GM12878 (cell line): ENCODE results near the gene RAE1. TPM values are rescaled to one million over a fixed set of nuclear protein-coding genes. Genes with fewer than 3 reads are reported as not detected.
A peak's percentile ranks its signal among the peaks of the same experiment; 100 is the strongest.

Source experiments
- ATAC-seq: fragments of 200-7000 bp; cut with Tn5 transposase; 3 replicates; pipeline ENCODE4 v1.9.1; 2020; ENCODE audit warnings: mild to moderate bottlenecking, moderate library complexity
- BruUV-seq: library from RNA; stranded (reverse); fragments of 400-500 nt; replicated peaks from 2 replicates; lab custom pipeline; 2021; lab: Mats Ljungman, UMichigan
- CTCF ChIA-PET: fragments of 300-600 bp; sonication (Branson Sonifier 250); formaldehyde crosslinking; extraction: SDS; loops from one replicate; lab custom pipeline; 2021; ENCODE audit warnings: inconsistent platforms; lab: Yijun Ruan, JAX
- POLR2A ChIA-PET: fragments of 350-600 bp; formaldehyde crosslinking; extraction: SDS; loops from one replicate; lab custom pipeline; 2021; ENCODE audit warnings: inconsistent platforms; lab: Charles Lee
- RAD21 ChIA-PET: fragments of 300-600 bp; sonication (Branson Sonifier 250); formaldehyde crosslinking; loops from one replicate; lab custom pipeline; 2023; ENCODE audit warnings: antibody characterized with exemption; ENCODE audit not compliant: unreplicated experiment; lab: Charles Lee
- SMC1A ChIA-PET: fragments of 300-600 bp; sonication (Branson Sonifier 250); formaldehyde crosslinking; loops from one replicate; lab custom pipeline; 2023; ENCODE audit not compliant: unreplicated experiment, uncharacterized antibody; lab: Charles Lee
- DNase-seq: peaks from one replicate; pipeline ENCODE4 v3.0.0-alpha.2; 2011; ENCODE audit warnings: low read depth, low spot score
- FAIRE-seq: peaks from 3 replicates; lab custom pipeline; 2011; peaks lifted over from hg19 to GRCh38; lab: Jason Lieb, UNC
- H2AFZ ChIP-seq: 2 replicates; pipeline ENCODE4 v1.6.0; 2011; ENCODE audit warnings: low read depth, low read length, control low read depth; ENCODE audit not compliant: control insufficient read depth
- H3K27ac ChIP-seq: 2 replicates; pipeline ENCODE4 v1.5.1; 2011; ENCODE audit warnings: control low read depth; ENCODE audit not compliant: control insufficient read depth, insufficient read depth
- H3K27me3 ChIP-seq, 2 experiments: replicated peaks in 1 of 2; 2 replicates each; pipeline versions ENCODE4 v1.6.0 to v1.6.1; 2011; ENCODE audit warnings: low read length in 1 of 2; ENCODE audit not compliant: control insufficient read depth in 2 of 2, insufficient read depth in 2 of 2
- H3K36me3 ChIP-seq, 2 experiments: 2 replicates each; pipeline ENCODE4 v1.5.1; 2011; ENCODE audit warnings: low read length in 1 of 2; ENCODE audit not compliant: control insufficient read depth in 2 of 2, insufficient read depth in 2 of 2
- H3K4me1 ChIP-seq: 2 replicates; pipeline ENCODE4 v1.6.1; 2011; ENCODE audit warnings: mild to moderate bottlenecking, low read length, moderate library complexity, mixed read lengths; ENCODE audit not compliant: control insufficient read depth, insufficient read depth
- H3K4me2 ChIP-seq: 2 replicates; pipeline ENCODE4 v1.6.0; 2011; ENCODE audit warnings: control low read depth; ENCODE audit not compliant: control insufficient read depth, insufficient read depth
- H3K4me3 ChIP-seq: fragments of 200-600 bp; sonication (generic); 2 replicates; pipeline ENCODE4 v1.5.1; 2016
- H3K79me2 ChIP-seq: 2 replicates; pipeline ENCODE4 v1.6.0; 2011; ENCODE audit warnings: low read length; ENCODE audit not compliant: control insufficient read depth, insufficient read depth
- H3K9ac ChIP-seq: 2 replicates; pipeline ENCODE4 v1.8.0; 2011; ENCODE audit warnings: low read length, control low read depth, mixed read lengths; ENCODE audit not compliant: control insufficient read depth, insufficient read depth
- H3K9me3 ChIP-seq: replicated peaks from 3 replicates; pipeline ENCODE4 v1.5.1; 2011; ENCODE audit warnings: mild to moderate bottlenecking, low read length; ENCODE audit not compliant: control insufficient read depth, insufficient read depth
- H4K20me1 ChIP-seq: 2 replicates; pipeline ENCODE4 v1.6.0; 2011; ENCODE audit not compliant: control insufficient read depth, insufficient read depth
- ATF7 ChIP-seq: fragments of 450-650 bp; IDR thresholded peaks from 2 replicates; pipeline ENCODE4 v1.6.1; 2016; ENCODE audit warnings: low read depth, mild to moderate bottlenecking
- BHLHE40 ChIP-seq, 2 experiments: fragments of 450-650 bp in 1 of 2; IDR thresholded peaks; 2 replicates each; pipeline ENCODE4 v1.6.1; 2011 to 2017; ENCODE audit warnings: low read depth in 2 of 2, borderline replicate concordance in 1 of 2, improper control_type of control experiment in 1 of 2, low read length in 1 of 2, mild to moderate bottlenecking in 1 of 2
- GATAD2B ChIP-seq: fragments of 450-650 bp; conservative IDR thresholded peaks from 2 replicates; pipeline ENCODE4 v1.6.1; 2017; ENCODE audit warnings: low read depth, mild to moderate bottlenecking, moderate library complexity
- HDAC2 ChIP-seq: fragments of 200-600 bp; sonication (generic); IDR thresholded peaks from 2 replicates; pipeline ENCODE4 v1.6.1; 2017
- IKZF1 ChIP-seq: fragments of 450-650 bp; conservative IDR thresholded peaks from 2 replicates; pipeline ENCODE4 v1.6.1; 2017; ENCODE audit warnings: antibody characterized with exemption, mild to moderate bottlenecking
- IKZF2 ChIP-seq, 2 experiments: fragments of 450-650 bp; IDR thresholded peaks; 2 replicates each; pipeline ENCODE4 v1.6.1; 2017; ENCODE audit warnings: mild to moderate bottlenecking in 2 of 2, moderate library complexity in 2 of 2
- KLF5 ChIP-seq: fragments of 450-650 bp; IDR thresholded peaks from 2 replicates; pipeline ENCODE4 v1.6.1; 2014; ENCODE audit warnings: mild to moderate bottlenecking; ENCODE audit not compliant: partially characterized antibody
- POLR2A ChIP-seq: IDR thresholded peaks from 2 replicates; pipeline ENCODE4 v1.6.1; 2011; ENCODE audit warnings: low read depth, mild to moderate bottlenecking, low read length
- SREBF1 ChIP-seq: IDR thresholded peaks from 2 replicates; pipeline ENCODE4 v1.6.1; 2012; ENCODE audit warnings: mild to moderate bottlenecking, low read length
- ZNF217 ChIP-seq: fragments of 450-650 bp; IDR thresholded peaks from 2 replicates; pipeline ENCODE4 v1.6.1; 2017; ENCODE audit warnings: antibody characterized with exemption, mild to moderate bottlenecking
- WGBS: methylation state at CpG from one replicate; pipeline ENCODE4 v1.1.6; 2016; ENCODE audit warnings: low lambda C conversion rate; ENCODE audit not compliant: insufficient replicate concordance, insufficient coverage; ENCODE audit errors: missing lambda C conversion rate; 5-methylcytosine and 5-hydroxymethylcytosine counted together
- in situ Hi-C: fragments of 300-500 bp; cut with MboI; formaldehyde crosslinking; loops from 9 replicates; pipeline ENCODE4 v1.14.3; 2018; ENCODE audit warnings: mixed read lengths
- intact Hi-C: fragments of 100-400 bp; cut with micrococcal nuclease; formaldehyde crosslinking; loops from one replicate; pipeline ENCODE4 v1.14.2; 2022; ENCODE audit not compliant: unreplicated experiment
- polyA plus RNA-seq, 11 experiments: library from polyadenylated mRNA; depleted of rRNA in 4 of 11; unstranded in 6 of 11; stranded (reverse) in 5 of 11; fragments of >200 nt; fragmentation: Nextera tagmentation in 4 of 11; fragmentation: Illumina TruSeq in 1 of 11; extraction: Ambion mirVana in 4 of 11; extraction: Trizol in 1 of 11; gene quantifications; 1 replicate in 1 of 11; 2 replicates in 10 of 11; pipeline versions ENCODE4 v1.2.1 to v1.2.3, GENCODE V29; 2011 to 2016; ENCODE audit warnings: inconsistent platforms in 2 of 11, missing spikeins in 2 of 11, low read depth in 1 of 11
- total RNA-seq, 4 experiments: library from RNA; depleted of rRNA in 3 of 4; stranded (reverse); fragments of >200 nt in 3 of 4; fragmentation: Illumina TruSeq in 1 of 4; extraction: Trizol in 1 of 4; gene quantifications; 2 replicates each; pipeline versions ENCODE4 v1.2.1 to v1.2.3, GENCODE V29; 2013 to 2021
- TF ChIP-seq, protein P1 (sequence below): IDR thresholded peaks from 2 replicates; pipeline ENCODE4 v1.6.1; 2012; ENCODE audit warnings: low read depth, low read length, improper control_type of control experiment
- TF ChIP-seq, protein P2 (sequence below): fragments of 450-650 bp; IDR thresholded peaks from 2 replicates; pipeline ENCODE4 v1.6.1; 2017; ENCODE audit warnings: low read depth, mild to moderate bottlenecking, moderate library complexity

RAE1 gene
- total and polyA plus RNA-seq, 10 of the 15 experiments (the other 5 are each of a cell fraction or from before 2014, with no cell fraction given) = 28.7 to 107 (median 49.3) TPM

DNA sequence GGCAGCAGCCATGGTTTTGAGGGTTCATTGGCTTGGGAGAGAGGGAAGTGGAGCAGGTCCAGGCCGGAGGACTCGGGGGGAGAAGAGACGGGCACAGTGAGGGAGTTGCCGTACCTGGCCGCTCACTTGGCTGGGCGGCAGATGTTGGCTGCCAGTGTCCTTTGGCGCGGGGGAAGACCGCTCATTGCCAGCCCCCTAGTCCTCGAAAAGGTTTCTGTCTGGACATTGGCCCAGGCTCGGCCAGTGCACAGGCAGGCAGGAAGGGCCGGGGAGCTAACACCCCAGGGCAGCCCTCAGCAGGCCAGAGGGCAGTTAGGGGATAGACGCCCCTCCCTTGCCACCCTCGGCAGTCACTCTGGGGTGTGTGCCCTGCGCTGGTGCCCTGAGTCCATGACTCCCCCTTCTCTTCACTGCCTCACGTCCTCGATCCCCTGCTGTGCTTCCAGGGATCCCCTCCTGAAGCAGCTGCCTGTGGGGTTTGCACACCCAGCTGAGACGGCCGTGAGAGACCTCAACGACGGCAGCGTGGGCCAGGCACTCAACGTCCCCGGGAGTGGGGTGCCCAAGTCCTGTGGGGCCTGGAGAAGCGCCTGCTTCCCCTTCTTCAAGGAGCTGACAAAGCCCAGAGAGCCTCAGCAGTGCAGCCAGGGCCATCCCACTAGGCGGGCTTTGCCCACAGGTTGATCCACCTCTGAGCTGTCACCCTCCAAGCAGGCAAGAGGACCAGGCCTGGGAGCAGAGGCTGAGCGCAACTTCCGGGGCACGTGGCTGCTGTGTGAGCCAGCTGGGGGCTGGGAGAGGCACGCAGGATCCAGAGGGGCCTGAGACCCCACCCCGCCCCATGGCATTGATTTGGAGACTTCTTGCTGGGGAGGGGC is 60.6 kb downstream of the RAE1 start:
- Histone ChIP-seq H2AFZ (no peak overlapping the region), H3K36me3 (peaks cover 11 to 20% of the 10 kb centered on the region in 2 experiments; a peak in 3 of 4 replicates), H3K79me2 (no peaks in the 10 kb centered on the region), H3K9me3 (no peaks in the 10 kb centered on the region), H3K9ac (no peak overlapping the region), H3K4me2 (no peak overlapping the region), H3K4me1 (no peaks in the 10 kb centered on the region), H3K27me3 (no peaks in the 10 kb centered on the region), H4K20me1 (peaks cover 2% of the 10 kb centered on the region; the same call in 1 of the 2 replicates), H3K27ac (no peak overlapping the region), H3K4me3 (no peak overlapping the region)
- no peak for FAIRE-seq
- TF ChIP-seq POLR2A = 0 out of 2 replicates have a peak, but pooled peaks have one; percentile 10
- no peak for TF ChIP-seq KLF5
- in situ Hi-C loops = no loop called here
- intact Hi-C loops = no loop called here
- ChIA-PET RAD21 (interaction anchor here (0.8 to 2.5 kb wide), 9 partner anchors 11 to 71 kb away, joined by 3 to 20 read pairs (median 7); no protein-coding TSS in a partner anchor), CTCF (interaction anchor here (1.0 to 2.1 kb wide), 5 partner anchors 13 to 87 kb away, joined by 3 to 8 read pairs (median 5); no protein-coding TSS in a partner anchor), SMC1A (interaction anchor here (0.8 to 3.3 kb wide), 10 partner anchors 12 to 82 kb away, joined by 3 to 8 read pairs (median 4); no protein-coding TSS in a partner anchor), POLR2A (interaction anchor here (1.0 to 2.0 kb wide), 5 partner anchors 10 to 82 kb away, joined by 3 to 7 read pairs (median 3); no protein-coding TSS in a partner anchor)
- no TSS peak for BruUV-seq
- peak; percentile 35 for ATAC-seq
- 76% methylated on average over 30 of the region's 31 CpGs for WGBS
- DNase-seq = no peak

DNA sequence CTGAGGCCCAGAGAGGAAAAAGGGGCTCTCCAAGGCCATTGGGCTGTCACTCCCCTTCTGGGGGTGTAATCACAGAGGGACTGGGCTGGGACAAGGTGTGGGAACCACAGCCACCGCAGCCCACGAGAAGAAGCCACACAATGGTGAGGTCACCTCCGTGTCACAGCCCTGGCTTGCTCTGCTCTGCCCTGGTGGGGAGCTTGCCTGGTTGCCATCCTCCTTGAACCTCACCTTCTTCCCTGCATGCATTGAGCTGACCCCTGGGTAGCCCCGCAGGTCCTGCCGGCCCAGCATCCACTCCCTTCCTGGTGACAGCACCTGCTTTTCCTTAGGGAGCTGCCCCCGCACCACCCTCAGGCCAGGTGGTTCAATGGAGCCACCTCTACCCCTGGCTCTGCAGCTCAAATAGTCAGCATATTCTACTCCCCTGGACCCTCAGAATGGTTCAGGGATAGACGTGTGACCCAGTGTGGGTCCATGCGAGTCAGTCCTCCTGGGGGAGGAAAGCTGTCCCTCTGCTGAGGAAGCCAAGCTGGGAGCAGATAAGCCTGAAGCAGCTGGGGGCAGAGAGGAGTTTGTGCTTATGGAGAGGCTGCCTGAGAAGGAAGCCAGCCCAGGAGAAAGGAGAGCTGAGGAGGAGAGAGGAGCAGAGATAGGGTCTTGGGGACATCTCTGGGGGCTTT is 61.4 kb downstream of the RAE1 start:
- DNase-seq = no peak
- SMC1A ChIA-PET = interaction anchor here (0.6 to 3.3 kb wide), 17 partner anchors 11 to 81 kb away, joined by 3 to 8 read pairs (median 4); no protein-coding TSS in a partner anchor
- BruUV-seq = no TSS peak
- Histone ChIP-seq H3K9ac (no peak overlapping the region), H3K9me3 (no peaks in the 10 kb centered on the region), H3K79me2 (no peaks in the 10 kb centered on the region), H3K36me3 (peaks cover 8 to 19% of the 10 kb centered on the region in 2 experiments; a peak in 3 of 4 replicates), H3K4me2 (no peak overlapping the region), H3K4me3 (no peak overlapping the region), H2AFZ (no peak overlapping the region), H3K4me1 (no peaks in the 10 kb centered on the region), H3K27ac (no peak overlapping the region), H3K27me3 (no peaks in the 10 kb centered on the region), H4K20me1 (peaks cover 2% of the 10 kb centered on the region; the same call in 1 of the 2 replicates)
- in situ Hi-C loops (no loop called here), intact Hi-C loops (no loop called here)
- CTCF ChIA-PET = interaction anchor here (0.9 to 2.1 kb wide), 11 partner anchors 9 to 86 kb away, joined by 3 to 8 read pairs (median 4); no protein-coding TSS in a partner anchor
- FAIRE-seq = no peak
- 43% methylated on average over 8 of the region's 8 CpGs for WGBS
- RAD21 ChIA-PET = interaction anchor here (0.7 to 2.5 kb wide), 13 partner anchors 11 to 83 kb away, joined by 3 to 20 read pairs (median 4); no protein-coding TSS in a partner anchor
- POLR2A ChIA-PET = interaction anchor here (0.8 to 2.0 kb wide), 10 partner anchors 11 to 61 kb away, joined by 3 to 9 read pairs (median 4); no protein-coding TSS in a partner anchor
- ATAC-seq = peak; percentile 79
- peak; percentile 49 for TF ChIP-seq IKZF1
- no peak for TF ChIP-seq ZNF217
- TF ChIP-seq SREBF1 = no peak
- peak; percentile 36 to 57; a peak in 2 of 4 replicates for TF ChIP-seq IKZF2 (IDR thresholded peaks at IDR 0.05)
- TF ChIP-seq ATF7 = peak; percentile 68; the same call in 1 of the 2 replicates
- TF ChIP-seq BHLHE40 (IDR thresholded peaks at IDR 0.05; ENCODE audit: borderline replicate concordance in 1 of 2, low read depth in 2 of 2, low read length in 1 of 2) = peak; percentile 35 to 67; a peak in 1 of 4 replicates
- TF ChIP-seq, protein P1, sequence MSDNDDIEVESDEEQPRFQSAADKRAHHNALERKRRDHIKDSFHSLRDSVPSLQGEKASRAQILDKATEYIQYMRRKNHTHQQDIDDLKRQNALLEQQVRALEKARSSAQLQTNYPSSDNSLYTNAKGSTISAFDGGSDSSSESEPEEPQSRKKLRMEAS = no peak
- no peak for TF ChIP-seq HDAC2
- TF ChIP-seq, protein P2, sequence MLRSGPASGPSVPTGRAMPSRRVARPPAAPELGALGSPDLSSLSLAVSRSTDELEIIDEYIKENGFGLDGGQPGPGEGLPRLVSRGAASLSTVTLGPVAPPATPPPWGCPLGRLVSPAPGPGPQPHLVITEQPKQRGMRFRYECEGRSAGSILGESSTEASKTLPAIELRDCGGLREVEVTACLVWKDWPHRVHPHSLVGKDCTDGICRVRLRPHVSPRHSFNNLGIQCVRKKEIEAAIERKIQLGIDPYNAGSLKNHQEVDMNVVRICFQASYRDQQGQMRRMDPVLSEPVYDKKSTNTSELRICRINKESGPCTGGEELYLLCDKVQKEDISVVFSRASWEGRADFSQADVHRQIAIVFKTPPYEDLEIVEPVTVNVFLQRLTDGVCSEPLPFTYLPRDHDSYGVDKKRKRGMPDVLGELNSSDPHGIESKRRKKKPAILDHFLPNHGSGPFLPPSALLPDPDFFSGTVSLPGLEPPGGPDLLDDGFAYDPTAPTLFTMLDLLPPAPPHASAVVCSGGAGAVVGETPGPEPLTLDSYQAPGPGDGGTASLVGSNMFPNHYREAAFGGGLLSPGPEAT = 0 out of 2 replicates have a peak, but pooled peaks have one; percentile 18
- peak; percentile 47; the same call in 1 of the 2 replicates for TF ChIP-seq GATAD2B
